ENCODE measurements around the gene SLC13A3. TPM values are rescaled to one million over a fixed set of nuclear protein-coding genes. Genes with fewer than 3 reads are reported as not detected.

The SLC13A3 gene
- total RNA-seq, 1 donor: 3.0 TPM

- no peak for DNase-seq (ENCODE audit: low read depth)
- no peak for TF ChIP-seq CTCF (IDR thresholded peaks at IDR 0.05; ENCODE audit: insufficient read depth, low read length)
- H3K4me3 ChIP-seq (ENCODE audit: low read depth, low read length): no peak overlapping the region
These were observed 51.9 kb downstream of the SLC13A3 start for GRCh38 chr20:46599227-46599987.

GRCh38 chr20:46595933-46596332 lies 55.3 kb downstream of the SLC13A3 start:
- TF ChIP-seq CTCF (IDR thresholded peaks at IDR 0.05; ENCODE audit: insufficient read depth, low read length): no peak
- H3K4me3 ChIP-seq (ENCODE audit: low read depth, low read length): no peak overlapping the region
- DNase-seq (ENCODE audit: low read depth): no peak

- no peak overlapping the region for H3K4me3 ChIP-seq (ENCODE audit: low read depth, low read length)
- no peak for TF ChIP-seq CTCF (IDR thresholded peaks at IDR 0.05; ENCODE audit: insufficient read depth, low read length)
- DNase-seq (ENCODE audit: low read depth): no peak
These were observed 56.5 kb downstream of the SLC13A3 start for GRCh38 chr20:46594725-46595124.

- no peak for TF ChIP-seq CTCF (IDR thresholded peaks at IDR 0.05; ENCODE audit: insufficient read depth, low read length)
- DNase-seq (ENCODE audit: low read depth): no peak
- H3K4me3 ChIP-seq (ENCODE audit: low read depth, low read length): no peak overlapping the region
These were observed 58.5 kb downstream of the SLC13A3 start for GRCh38 chr20:46592580-46593362.

GRCh38 chr20:46590443-46590842 lies 60.8 kb downstream of the SLC13A3 start:
- DNase-seq (ENCODE audit: low read depth): peak; percentile 5

More at GRCh38 chr20:46590443-46590842, 60.8 kb downstream of the SLC13A3 start:
- no peak overlapping the region for H3K4me3 ChIP-seq (ENCODE audit: low read depth, low read length)
- TF ChIP-seq CTCF (IDR thresholded peaks at IDR 0.05; ENCODE audit: insufficient read depth, low read length): no peak
